Memory B cell (primary cell): ENCODE measurements around the gene KRTAP22-2.

Source experiments
- ATAC-seq: fragments of 150-1000 bp; cut with Tn5 transposase; 2 replicates; pipeline ENCODE4 v1.10.0; 2021; ENCODE audit warnings: low read depth, mild to moderate bottlenecking, moderate library complexity
- DNase-seq, 2 donors: peaks; one replicate each; pipeline ENCODE4 v3.0.0; 2022; ENCODE audit warnings: low spot score in 2 of 2
- H3K27ac Mint-ChIP-seq: one replicate; pipeline ENCODE4 v1.8.0; 2022; ENCODE audit warnings: mild to moderate bottlenecking, moderate library complexity, mixed read lengths
- H3K27me3 Mint-ChIP-seq: one replicate; pipeline ENCODE4 v1.8.0; 2022; ENCODE audit warnings: mixed read lengths
- H3K36me3 Mint-ChIP-seq: one replicate; pipeline ENCODE4 v1.8.0; 2022; ENCODE audit warnings: mild to moderate bottlenecking, mixed read lengths
- H3K4me1 Mint-ChIP-seq: one replicate; pipeline ENCODE4 v1.8.0; 2022; ENCODE audit warnings: mixed read lengths
- H3K4me3 Mint-ChIP-seq: one replicate; pipeline ENCODE4 v1.8.0; 2022; ENCODE audit warnings: mild to moderate bottlenecking, moderate library complexity, mixed read lengths
- H3K9me3 Mint-ChIP-seq: one replicate; pipeline ENCODE4 v1.8.0; 2022; ENCODE audit warnings: mixed read lengths

KRTAP22-2 gene

DNA sequence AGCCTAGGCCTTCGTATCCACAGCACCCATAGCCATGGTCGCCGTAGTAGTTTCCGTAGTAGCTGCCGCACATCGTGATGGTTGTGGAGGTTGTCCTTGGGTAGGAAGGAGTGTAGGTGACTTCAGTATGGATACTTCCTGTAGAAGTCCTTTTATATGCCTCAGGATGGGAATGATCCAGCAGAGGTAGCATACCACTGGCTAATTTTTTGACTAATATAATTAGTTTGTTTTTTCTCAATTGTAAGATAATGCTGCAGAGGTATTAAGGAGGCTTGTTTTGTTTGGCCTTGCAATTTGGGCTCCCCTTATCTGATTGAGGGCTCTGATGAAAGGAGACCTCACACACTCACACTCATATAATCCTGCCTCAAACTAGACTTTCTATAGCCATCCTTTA is 8.6 kb upstream of the KRTAP22-2 start, which contains the start of gene KRTAP6-2:
KRTAP6-2 (minus strand) TSS at position 101 of the 400 bp plus-strand sequence; CDS start at position 73, 28 bp downstream.
- DNase-seq (no peak), ATAC-seq (no peak)
- Mint-ChIP-seq H3K9me3 (peaks cover 2% of the 10 kb centered on the region), H3K4me1 (no peaks in the 10 kb centered on the region), H3K27me3 (no peaks in the 10 kb centered on the region), H3K4me3 (no peak within 1 kb of the TSS), H3K27ac (no peak within 1 kb of the TSS), H3K36me3 (no peaks in the 10 kb centered on the region)

- no peak within 1 kb of the TSS for H3K4me3 Mint-ChIP-seq
- no peaks in the 10 kb centered on the region for H3K36me3 Mint-ChIP-seq
- H3K27me3 Mint-ChIP-seq, result no peaks in the 10 kb centered on the region
- H3K4me1 Mint-ChIP-seq, result no peaks in the 10 kb centered on the region
- no peak for DNase-seq
- ATAC-seq, result no peak
- no peak within 1 kb of the TSS for H3K27ac Mint-ChIP-seq
- H3K9me3 Mint-ChIP-seq, result peaks cover 4% of the 10 kb centered on the region
Measured at GRCh38 chr21:30592140-30592539, 1.9 kb upstream of the KRTAP22-2 start, which contains the start of gene KRTAP6-3. KRTAP6-3 (plus strand) TSS chr21:30592440; CDS start chr21:30592446, 6 bp downstream.

DNA sequence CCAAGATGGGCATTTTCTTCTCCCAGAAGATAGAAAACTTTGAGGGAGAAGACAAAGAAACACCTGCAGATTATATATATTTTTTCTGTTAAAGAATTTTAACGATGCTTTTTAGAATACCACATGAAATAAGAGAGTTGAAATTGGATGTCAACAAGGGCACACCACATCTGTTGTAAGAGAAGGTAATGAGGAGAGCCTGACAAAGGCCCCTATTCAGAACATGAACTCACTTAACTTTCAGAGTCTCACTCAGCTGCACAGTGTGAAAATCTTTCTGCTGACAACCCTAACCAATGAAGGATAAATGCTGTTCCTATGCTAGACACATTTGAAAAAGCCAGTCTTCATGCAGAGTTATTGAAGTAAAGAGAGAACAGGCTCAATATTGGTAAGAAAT is 7.3 kb downstream of the KRTAP22-2 start:
- no peak overlapping the region for H3K27ac Mint-ChIP-seq
- no peak for ATAC-seq
- no peaks in the 10 kb centered on the region for H3K27me3 Mint-ChIP-seq
- DNase-seq, result no peak
- H3K36me3 Mint-ChIP-seq, result no peaks in the 10 kb centered on the region
- no peak overlapping the region for H3K4me3 Mint-ChIP-seq
- H3K9me3 Mint-ChIP-seq, result peaks cover 2% of the 10 kb centered on the region
- H3K4me1 Mint-ChIP-seq, result no peaks in the 10 kb centered on the region

- Mint-ChIP-seq H3K27me3 (no peaks in the 10 kb centered on the region), H3K27ac (no peak overlapping the region), H3K4me3 (no peak overlapping the region), H3K36me3 (no peaks in the 10 kb centered on the region), H3K4me1 (no peaks in the 10 kb centered on the region), H3K9me3 (peaks cover 2% of the 10 kb centered on the region)
- ATAC-seq, result no peak
- no peak for DNase-seq
Measured at GRCh38 chr21:30580132-30580531, 10.1 kb downstream of the KRTAP22-2 start.

- Mint-ChIP-seq H3K27ac (no peak overlapping the region), H3K36me3 (no peaks in the 10 kb centered on the region), H3K27me3 (no peaks in the 10 kb centered on the region), H3K4me1 (no peaks in the 10 kb centered on the region), H3K4me3 (no peak overlapping the region), H3K9me3 (no peaks in the 10 kb centered on the region)
- DNase-seq, result no peak
- no peak for ATAC-seq
Measured at GRCh38 chr21:30579346-30579745, 10.9 kb downstream of the KRTAP22-2 start.

DNA sequence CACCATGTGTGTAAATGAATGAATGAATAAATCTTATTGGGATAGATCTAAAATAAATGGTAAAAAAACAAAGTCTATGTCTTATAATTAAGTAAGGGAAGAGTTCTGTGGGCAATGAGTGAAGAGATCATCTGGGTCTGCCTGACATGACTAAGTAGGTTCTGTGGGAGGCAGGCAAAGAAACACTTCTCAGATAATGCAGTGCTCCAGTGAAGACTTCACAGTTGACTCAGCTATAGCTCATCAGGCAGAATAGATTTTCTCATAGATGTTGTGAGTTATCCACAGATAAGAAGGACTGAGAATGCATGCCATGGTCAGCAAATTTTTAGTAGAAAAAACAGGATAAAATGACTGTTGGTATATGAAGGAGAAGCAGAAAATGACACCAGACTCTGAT is 12.4 kb downstream of the KRTAP22-2 start:
- Mint-ChIP-seq H3K4me3 (no peak overlapping the region), H3K27me3 (no peaks in the 10 kb centered on the region), H3K4me1 (no peaks in the 10 kb centered on the region), H3K9me3 (peaks cover 2% of the 10 kb centered on the region), H3K27ac (no peak overlapping the region), H3K36me3 (no peaks in the 10 kb centered on the region)
- DNase-seq (no peak), ATAC-seq (no peak)

GRCh38 chr21:30567617-30568016 is 22.6 kb downstream of the KRTAP22-2 start:
- Mint-ChIP-seq H3K27ac (no peak overlapping the region), H3K36me3 (no peaks in the 10 kb centered on the region), H3K4me3 (no peak overlapping the region), H3K4me1 (no peaks in the 10 kb centered on the region), H3K9me3 (peaks cover 8% of the 10 kb centered on the region), H3K27me3 (no peaks in the 10 kb centered on the region)
- DNase-seq (no peak), ATAC-seq (no peak)

- Mint-ChIP-seq H3K27me3 (no peaks in the 10 kb centered on the region), H3K27ac (no peak overlapping the region), H3K36me3 (no peaks in the 10 kb centered on the region), H3K4me3 (no peak overlapping the region), H3K9me3 (peaks cover 3% of the 10 kb centered on the region), H3K4me1 (no peaks in the 10 kb centered on the region)
- ATAC-seq, result no peak
- DNase-seq, result no peak
Measured at GRCh38 chr21:30563630-30564029, 26.6 kb downstream of the KRTAP22-2 start.

GRCh38 chr21:30563072-30563471 is 27.1 kb downstream of the KRTAP22-2 start:
- Mint-ChIP-seq H3K4me1 (no peaks in the 10 kb centered on the region), H3K36me3 (no peaks in the 10 kb centered on the region), H3K9me3 (peaks cover 3% of the 10 kb centered on the region), H3K27me3 (no peaks in the 10 kb centered on the region), H3K27ac (no peak overlapping the region), H3K4me3 (no peak overlapping the region)
- no peak for DNase-seq
- no peak for ATAC-seq

DNA sequence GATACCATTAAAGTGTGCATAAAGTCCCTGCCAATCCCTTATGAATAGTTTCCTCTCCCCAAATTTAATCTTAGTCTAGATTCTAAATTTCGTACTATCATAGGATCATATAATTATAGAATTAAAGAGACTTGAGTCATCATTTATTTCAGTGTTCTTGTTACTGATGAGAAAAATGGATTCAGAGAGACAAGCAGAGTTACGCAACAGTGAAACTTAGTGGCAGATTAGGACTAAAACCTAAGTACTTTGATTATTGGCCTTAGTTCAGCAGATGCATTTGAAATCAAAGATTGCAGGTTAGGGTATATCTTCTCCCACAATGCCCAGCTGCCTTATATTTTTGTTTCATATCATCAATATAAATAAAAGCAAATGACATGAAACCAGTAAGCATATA is 28.2 kb downstream of the KRTAP22-2 start:
- Mint-ChIP-seq H3K9me3 (peaks cover 3% of the 10 kb centered on the region), H3K27ac (no peak overlapping the region), H3K36me3 (no peaks in the 10 kb centered on the region), H3K4me3 (no peak overlapping the region), H3K4me1 (no peaks in the 10 kb centered on the region), H3K27me3 (no peaks in the 10 kb centered on the region)
- ATAC-seq (no peak), DNase-seq (no peak)

DNA sequence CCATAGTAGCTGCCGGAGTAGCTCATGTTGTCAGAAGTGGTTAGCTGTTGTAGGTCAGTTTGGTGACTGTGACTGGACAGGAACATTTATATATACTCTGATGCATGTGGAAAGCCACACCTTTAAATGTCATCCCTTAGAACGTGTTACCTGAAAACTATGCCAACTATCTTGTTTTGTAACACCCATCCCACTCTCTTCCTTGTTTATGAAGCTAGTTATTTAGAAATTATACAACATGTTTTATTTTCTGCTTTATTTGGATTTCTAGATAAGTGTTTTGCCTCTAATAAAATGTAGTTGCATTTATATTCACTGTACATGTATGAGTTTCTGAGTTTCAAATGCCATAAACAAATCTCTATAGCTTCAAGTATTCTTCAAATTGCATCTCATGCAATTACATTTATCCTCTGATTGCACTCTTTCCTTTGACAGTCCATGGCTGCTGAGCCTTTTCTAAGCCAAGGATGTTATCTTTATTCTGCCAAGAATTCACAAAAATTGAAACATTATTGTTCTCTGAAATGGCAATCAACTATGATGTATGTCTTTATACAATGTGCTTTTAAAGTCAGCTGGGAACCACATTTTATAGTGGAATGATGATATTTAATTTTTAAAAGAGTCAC is 28.8 kb downstream of the KRTAP22-2 start, which contains the start of gene KRTAP19-7:
KRTAP19-7 (minus strand) TSS at position 51 of the 632 bp plus-strand sequence; CDS start at position 26, 25 bp downstream.
- Mint-ChIP-seq H3K4me3 (no peak within 1 kb of the TSS), H3K27ac (no peak within 1 kb of the TSS), H3K4me1 (no peaks in the 10 kb centered on the region), H3K27me3 (no peaks in the 10 kb centered on the region), H3K36me3 (no peaks in the 10 kb centered on the region), H3K9me3 (peaks cover 3% of the 10 kb centered on the region)
- ATAC-seq (no peak), DNase-seq (no peak)

GRCh38 chr21:30555095-30555494 is 35.1 kb downstream of the KRTAP22-2 start:
- H3K4me3 Mint-ChIP-seq, result no peak overlapping the region
- H3K9me3 Mint-ChIP-seq, result peaks cover 6% of the 10 kb centered on the region
- H3K4me1 Mint-ChIP-seq, result no peaks in the 10 kb centered on the region
- no peaks in the 10 kb centered on the region for H3K36me3 Mint-ChIP-seq
- ATAC-seq (no peak), DNase-seq (no peak)
- H3K27ac Mint-ChIP-seq, result no peak overlapping the region
- no peaks in the 10 kb centered on the region for H3K27me3 Mint-ChIP-seq

- Mint-ChIP-seq H3K4me1 (no peaks in the 10 kb centered on the region), H3K27me3 (no peaks in the 10 kb centered on the region), H3K9me3 (peaks cover 6% of the 10 kb centered on the region), H3K27ac (no peak overlapping the region), H3K36me3 (no peaks in the 10 kb centered on the region), H3K4me3 (no peak overlapping the region)
- ATAC-seq (no peak), DNase-seq (no peak)
Measured at GRCh38 chr21:30552782-30553181, 37.4 kb downstream of the KRTAP22-2 start.

GRCh38 chr21:30541764-30542163 is 48.4 kb downstream of the KRTAP22-2 start, which contains the start of gene KRTAP19-6:
KRTAP19-6 (minus strand) TSS chr21:30541864; CDS start chr21:30541833, 31 bp downstream.
- no peak for DNase-seq
- H3K4me1 Mint-ChIP-seq, result no peaks in the 10 kb centered on the region

More at GRCh38 chr21:30541764-30542163, 48.4 kb downstream of the KRTAP22-2 start, which contains the start of gene KRTAP19-6:
- ATAC-seq, result no peak
- no peak within 1 kb of the TSS for H3K27ac Mint-ChIP-seq
- no peak within 1 kb of the TSS for H3K4me3 Mint-ChIP-seq
- H3K27me3 Mint-ChIP-seq, result no peaks in the 10 kb centered on the region
- peaks cover 8% of the 10 kb centered on the region for H3K9me3 Mint-ChIP-seq
- no peaks in the 10 kb centered on the region for H3K36me3 Mint-ChIP-seq
